K562 (cell line): Measurements from ENCODE around the gene NPAS1. TPM values are rescaled to one million over a fixed set of nuclear protein-coding genes. Genes with fewer than 3 reads are reported as not detected.
A peak's percentile ranks its signal among the peaks of the same experiment; 100 is the strongest.

Experiments
- ASH1L ChIP-seq: fragments of 450-650 bp; IDR thresholded peaks from 2 replicates; pipeline ENCODE4 v1.6.1; 2018; ENCODE audit warnings: borderline replicate concordance, mild to moderate bottlenecking, low read depth; ENCODE audit not compliant: partially characterized antibody
- BDP1 ChIP-seq: IDR thresholded peaks from 3 replicates; pipeline ENCODE4 v1.6.1; 2011; ENCODE audit not compliant: insufficient read length, insufficient read depth
- CAMTA2 ChIP-seq: fragments of 250-450 bp; sonication (Bioruptor Pico); conservative IDR thresholded peaks from 2 replicates; pipeline ENCODE4 v1.5.1; 2022
- CCNT2 ChIP-seq: IDR thresholded peaks from 2 replicates; pipeline ENCODE4 v1.6.1; 2011; ENCODE audit warnings: borderline replicate concordance, low read depth, mild to moderate bottlenecking, moderate library complexity, mixed read lengths, low read length; ENCODE audit not compliant: insufficient read length; ENCODE audit errors: extremely low read depth
- DMBX1 ChIP-seq: fragments of 250-450 bp; sonication (Bioruptor Pico); IDR thresholded peaks from 2 replicates; pipeline ENCODE4 v1.8.0; 2022; ENCODE audit warnings: inconsistent platforms, mild to moderate bottlenecking, moderate library complexity, borderline replicate concordance
- MCM5 ChIP-seq: fragments of 450-650 bp; IDR thresholded peaks from 2 replicates; pipeline ENCODE4 v1.6.1; 2016; ENCODE audit warnings: low read depth
- NFATC3 ChIP-seq: fragments of 450-650 bp; IDR thresholded peaks from 2 replicates; pipeline ENCODE4 v1.6.1; 2017; ENCODE audit warnings: mild to moderate bottlenecking
- PML ChIP-seq: IDR thresholded peaks from 2 replicates; pipeline ENCODE4 v1.6.1; 2012; ENCODE audit warnings: low read length, inconsistent platforms
- POLR2AphosphoS2 ChIP-seq: IDR thresholded peaks from 2 replicates; pipeline ENCODE4 v1.6.1; 2012; ENCODE audit warnings: low read length, improper control_type of control experiment
- RNF2 ChIP-seq: sonication (generic); IDR thresholded peaks from 2 replicates; pipeline ENCODE4 v1.6.1; 2016
- SMARCA4 ChIP-seq: fragments of 450-650 bp; IDR thresholded peaks from 2 replicates; pipeline ENCODE4 v1.6.1; 2016
- ZNF41 ChIP-seq: fragments of 250-450 bp; sonication (Bioruptor Pico); conservative IDR thresholded peaks from 2 replicates; pipeline ENCODE4 v1.4.0; 2020; ENCODE audit warnings: mild to moderate bottlenecking
- ZNF584 ChIP-seq: fragments of 200-800 bp; sonication (Bioruptor generic); IDR thresholded peaks from 2 replicates; pipeline ENCODE4 v1.6.1; 2016; ENCODE audit warnings: low read depth, mild to moderate bottlenecking, missing genetic modification characterization, missing compliant biosample characterization
- ZNF764 ChIP-seq: fragments of 250-450 bp; sonication (Bioruptor Pico); IDR thresholded peaks from 2 replicates; pipeline ENCODE4 v1.4.0; 2020; ENCODE audit warnings: low read depth, mild to moderate bottlenecking, moderate library complexity
- polyA plus RNA-seq, 8 experiments: library from polyadenylated mRNA; depleted of rRNA in 4 of 8; stranded (reverse) in 5 of 8; unstranded in 3 of 8; fragments of >200 nt; fragmentation: Nextera tagmentation in 2 of 8; fragmentation: Illumina TruSeq in 1 of 8; extraction: Ambion mirVana in 2 of 8; extraction: Trizol in 1 of 8; gene quantifications; 2 replicates each; pipeline versions ENCODE4 v1.2.1 to v1.2.3, GENCODE V29; 2011 to 2014; ENCODE audit warnings: inconsistent platforms in 1 of 8, missing spikeins in 1 of 8
- total RNA-seq, 7 experiments: library from RNA; depleted of rRNA in 6 of 7; stranded (reverse); fragments of >200 nt in 6 of 7; fragmentation: Illumina TruSeq in 2 of 7; extraction: Trizol in 2 of 7; gene quantifications; 2 replicates each; pipeline versions ENCODE4 v1.2.1 to v1.2.3, GENCODE V29; 2011 to 2021; ENCODE audit warnings: low replicate concordance in 1 of 7
- TF ChIP-seq, protein P1 (sequence below): sonication (generic); formaldehyde crosslinking; IDR thresholded peaks from 2 replicates; pipeline ENCODE4 v1.8.0; 2022; ENCODE audit warnings: mild to moderate bottlenecking, missing genetic modification reagents
- TF ChIP-seq, protein P2 (sequence below): fragments of 250-450 bp; sonication (Bioruptor Pico); IDR thresholded peaks from 2 replicates; pipeline ENCODE4 v1.5.0; 2021; ENCODE audit warnings: mild to moderate bottlenecking, borderline replicate concordance
- TF ChIP-seq, protein P3 (sequence below): sonication (generic); formaldehyde crosslinking; IDR thresholded peaks from 2 replicates; pipeline ENCODE4 v1.8.1; 2023; ENCODE audit warnings: mild to moderate bottlenecking, missing genetic modification reagents
- TF ChIP-seq, protein P4 (sequence below): sonication (generic); IDR thresholded peaks from 2 replicates; pipeline ENCODE4 v1.6.1; 2016

The NPAS1 gene
- total and polyA plus RNA-seq, 9 of the 15 experiments (the other 6 are each of a cell fraction or from before 2014, with no cell fraction given) = 0.58 to 5.3 (median 2.0) TPM; not detected in 2

DNA sequence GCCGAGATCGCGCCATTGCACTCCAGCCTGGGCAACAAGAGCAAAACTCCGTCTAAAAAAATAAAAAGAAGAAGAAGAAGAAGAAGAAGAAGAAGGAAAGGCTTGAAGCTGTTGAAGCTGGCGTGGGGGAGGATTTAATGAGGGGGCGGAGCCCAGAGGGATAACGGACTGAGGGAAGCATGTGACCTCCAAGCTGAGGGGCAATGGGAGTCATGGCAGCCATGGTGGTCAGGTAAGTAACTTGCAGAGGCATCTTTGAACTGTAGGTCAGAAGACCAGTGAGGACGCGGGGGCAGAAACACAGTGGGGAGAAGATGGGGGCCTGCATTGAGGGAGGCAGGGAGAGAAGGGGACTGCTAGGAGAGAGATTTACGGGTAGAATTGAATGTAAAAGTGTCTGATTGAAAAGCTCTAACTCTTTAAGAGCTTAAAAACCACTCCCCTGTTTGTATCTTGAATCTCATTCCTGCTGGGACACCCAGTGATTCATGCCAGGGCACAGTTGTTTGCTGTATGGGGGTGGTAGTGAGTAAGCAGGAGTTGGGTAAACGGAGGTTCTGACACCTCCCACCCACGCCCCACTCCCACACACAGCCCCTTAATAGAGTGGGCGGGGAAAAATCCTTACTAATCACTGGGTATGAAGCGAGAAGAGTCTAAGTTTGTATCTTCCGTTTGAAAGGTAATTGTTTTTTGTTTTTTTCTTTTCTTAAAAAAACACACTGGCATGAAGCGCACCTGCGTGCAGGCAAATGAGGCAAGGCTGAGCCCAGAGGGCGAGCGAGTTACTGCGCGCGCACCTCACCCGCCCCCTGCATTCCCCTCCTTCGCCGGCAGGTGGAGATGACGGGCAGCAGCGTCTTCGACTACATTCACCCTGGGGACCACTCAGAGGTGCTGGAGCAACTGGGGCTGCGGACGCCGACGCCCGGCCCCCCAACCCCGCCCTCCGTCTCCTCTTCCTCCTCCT is 15.8 kb downstream of the NPAS1 start (continued):
- TF ChIP-seq, protein P1, sequence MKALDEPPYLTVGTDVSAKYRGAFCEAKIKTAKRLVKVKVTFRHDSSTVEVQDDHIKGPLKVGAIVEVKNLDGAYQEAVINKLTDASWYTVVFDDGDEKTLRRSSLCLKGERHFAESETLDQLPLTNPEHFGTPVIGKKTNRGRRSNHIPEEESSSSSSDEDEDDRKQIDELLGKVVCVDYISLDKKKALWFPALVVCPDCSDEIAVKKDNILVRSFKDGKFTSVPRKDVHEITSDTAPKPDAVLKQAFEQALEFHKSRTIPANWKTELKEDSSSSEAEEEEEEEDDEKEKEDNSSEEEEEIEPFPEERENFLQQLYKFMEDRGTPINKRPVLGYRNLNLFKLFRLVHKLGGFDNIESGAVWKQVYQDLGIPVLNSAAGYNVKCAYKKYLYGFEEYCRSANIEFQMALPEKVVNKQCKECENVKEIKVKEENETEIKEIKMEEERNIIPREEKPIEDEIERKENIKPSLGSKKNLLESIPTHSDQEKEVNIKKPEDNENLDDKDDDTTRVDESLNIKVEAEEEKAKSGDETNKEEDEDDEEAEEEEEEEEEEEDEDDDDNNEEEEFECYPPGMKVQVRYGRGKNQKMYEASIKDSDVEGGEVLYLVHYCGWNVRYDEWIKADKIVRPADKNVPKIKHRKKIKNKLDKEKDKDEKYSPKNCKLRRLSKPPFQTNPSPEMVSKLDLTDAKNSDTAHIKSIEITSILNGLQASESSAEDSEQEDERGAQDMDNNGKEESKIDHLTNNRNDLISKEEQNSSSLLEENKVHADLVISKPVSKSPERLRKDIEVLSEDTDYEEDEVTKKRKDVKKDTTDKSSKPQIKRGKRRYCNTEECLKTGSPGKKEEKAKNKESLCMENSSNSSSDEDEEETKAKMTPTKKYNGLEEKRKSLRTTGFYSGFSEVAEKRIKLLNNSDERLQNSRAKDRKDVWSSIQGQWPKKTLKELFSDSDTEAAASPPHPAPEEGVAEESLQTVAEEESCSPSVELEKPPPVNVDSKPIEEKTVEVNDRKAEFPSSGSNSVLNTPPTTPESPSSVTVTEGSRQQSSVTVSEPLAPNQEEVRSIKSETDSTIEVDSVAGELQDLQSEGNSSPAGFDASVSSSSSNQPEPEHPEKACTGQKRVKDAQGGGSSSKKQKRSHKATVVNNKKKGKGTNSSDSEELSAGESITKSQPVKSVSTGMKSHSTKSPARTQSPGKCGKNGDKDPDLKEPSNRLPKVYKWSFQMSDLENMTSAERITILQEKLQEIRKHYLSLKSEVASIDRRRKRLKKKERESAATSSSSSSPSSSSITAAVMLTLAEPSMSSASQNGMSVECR (CRISPR knock-in tag) = no peak
- TF ChIP-seq, protein P2, sequence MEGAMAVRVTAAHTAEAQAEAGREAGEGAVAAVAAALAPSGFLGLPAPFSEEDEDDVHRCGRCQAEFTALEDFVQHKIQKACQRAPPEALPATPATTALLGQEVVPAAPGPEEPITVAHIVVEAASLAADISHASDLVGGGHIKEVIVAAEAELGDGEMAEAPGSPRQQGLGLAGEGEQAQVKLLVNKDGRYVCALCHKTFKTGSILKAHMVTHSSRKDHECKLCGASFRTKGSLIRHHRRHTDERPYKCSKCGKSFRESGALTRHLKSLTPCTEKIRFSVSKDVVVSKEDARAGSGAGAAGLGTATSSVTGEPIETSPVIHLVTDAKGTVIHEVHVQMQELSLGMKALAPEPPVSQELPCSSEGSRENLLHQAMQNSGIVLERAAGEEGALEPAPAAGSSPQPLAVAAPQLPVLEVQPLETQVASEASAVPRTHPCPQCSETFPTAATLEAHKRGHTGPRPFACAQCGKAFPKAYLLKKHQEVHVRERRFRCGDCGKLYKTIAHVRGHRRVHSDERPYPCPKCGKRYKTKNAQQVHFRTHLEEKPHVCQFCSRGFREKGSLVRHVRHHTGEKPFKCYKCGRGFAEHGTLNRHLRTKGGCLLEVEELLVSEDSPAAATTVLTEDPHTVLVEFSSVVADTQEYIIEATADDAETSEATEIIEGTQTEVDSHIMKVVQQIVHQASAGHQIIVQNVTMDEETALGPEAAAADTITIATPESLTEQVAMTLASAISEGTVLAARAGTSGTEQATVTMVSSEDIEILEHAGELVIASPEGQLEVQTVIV (CRISPR knock-in tag) = no peak
- TF ChIP-seq DMBX1 (CRISPR knock-in tag) (no peak), CAMTA2 (no peak), ASH1L (no peak), SMARCA4 (no peak), MCM5 (no peak), ZNF764 (CRISPR knock-in tag) (no peak), POLR2AphosphoS2 (no peak), CCNT2 (peak; percentile 38), PML (0 out of 2 replicates have a peak, but pooled peaks have one; percentile 15), NFATC3 (no peak), RNF2 (no peak), ZNF584 (CRISPR knock-in tag) (no peak), BDP1 (no peak), ZNF41 (CRISPR knock-in tag) (no peak)
- TF ChIP-seq, protein P3, sequence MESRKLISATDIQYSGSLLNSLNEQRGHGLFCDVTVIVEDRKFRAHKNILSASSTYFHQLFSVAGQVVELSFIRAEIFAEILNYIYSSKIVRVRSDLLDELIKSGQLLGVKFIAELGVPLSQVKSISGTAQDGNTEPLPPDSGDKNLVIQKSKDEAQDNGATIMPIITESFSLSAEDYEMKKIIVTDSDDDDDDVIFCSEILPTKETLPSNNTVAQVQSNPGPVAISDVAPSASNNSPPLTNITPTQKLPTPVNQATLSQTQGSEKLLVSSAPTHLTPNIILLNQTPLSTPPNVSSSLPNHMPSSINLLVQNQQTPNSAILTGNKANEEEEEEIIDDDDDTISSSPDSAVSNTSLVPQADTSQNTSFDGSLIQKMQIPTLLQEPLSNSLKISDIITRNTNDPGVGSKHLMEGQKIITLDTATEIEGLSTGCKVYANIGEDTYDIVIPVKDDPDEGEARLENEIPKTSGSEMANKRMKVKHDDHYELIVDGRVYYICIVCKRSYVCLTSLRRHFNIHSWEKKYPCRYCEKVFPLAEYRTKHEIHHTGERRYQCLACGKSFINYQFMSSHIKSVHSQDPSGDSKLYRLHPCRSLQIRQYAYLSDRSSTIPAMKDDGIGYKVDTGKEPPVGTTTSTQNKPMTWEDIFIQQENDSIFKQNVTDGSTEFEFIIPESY (CRISPR knock-in tag) = no peak
- TF ChIP-seq, protein P4, sequence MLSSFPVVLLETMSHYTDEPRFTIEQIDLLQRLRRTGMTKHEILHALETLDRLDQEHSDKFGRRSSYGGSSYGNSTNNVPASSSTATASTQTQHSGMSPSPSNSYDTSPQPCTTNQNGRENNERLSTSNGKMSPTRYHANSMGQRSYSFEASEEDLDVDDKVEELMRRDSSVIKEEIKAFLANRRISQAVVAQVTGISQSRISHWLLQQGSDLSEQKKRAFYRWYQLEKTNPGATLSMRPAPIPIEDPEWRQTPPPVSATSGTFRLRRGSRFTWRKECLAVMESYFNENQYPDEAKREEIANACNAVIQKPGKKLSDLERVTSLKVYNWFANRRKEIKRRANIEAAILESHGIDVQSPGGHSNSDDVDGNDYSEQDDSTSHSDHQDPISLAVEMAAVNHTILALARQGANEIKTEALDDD = no peak
